Measurements from ENCODE around the gene CLBA1. TPM values are rescaled to one million over a fixed set of nuclear protein-coding genes. Genes with fewer than 3 reads are reported as not detected.

Gene CLBA1
- total and polyA plus RNA-seq, 12 donors = 6.3 to 22.5 (median 9.5) TPM

DNA sequence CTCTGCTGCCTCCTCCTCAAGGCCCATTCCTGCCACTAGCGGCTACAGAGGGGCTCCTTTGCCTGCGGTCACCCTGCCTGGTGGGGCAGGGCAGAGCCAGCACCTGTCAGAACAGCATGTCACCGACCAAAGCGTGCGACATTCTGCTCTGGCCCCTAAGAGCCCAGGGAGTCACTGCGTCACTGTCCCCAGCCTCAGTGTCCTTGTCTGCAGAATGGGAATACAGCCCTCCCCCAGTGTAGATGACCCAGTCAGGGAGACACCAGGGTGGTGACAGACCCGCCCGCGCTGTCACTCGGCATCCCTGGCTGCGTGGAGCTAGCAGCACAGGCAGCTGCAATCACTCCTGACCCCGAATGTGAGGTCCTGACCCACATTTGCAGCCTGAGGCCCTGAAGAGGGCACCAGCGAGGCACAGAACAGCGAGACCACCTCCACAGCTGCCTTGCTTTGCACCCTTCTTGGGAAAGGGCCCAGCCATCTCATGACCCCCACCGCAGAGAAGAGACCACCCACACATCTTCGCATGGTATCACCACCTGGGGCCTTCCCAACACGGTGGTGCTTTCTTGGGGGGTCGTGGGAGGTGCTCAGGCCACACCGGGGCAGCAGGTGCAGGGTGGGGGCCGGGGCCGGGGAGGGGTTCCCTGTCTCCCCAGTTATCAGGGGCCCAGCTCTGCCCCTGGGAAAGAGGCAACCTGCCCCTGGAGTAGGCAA lies 9.9 kb upstream of the CLBA1 start:
- Histone ChIP-seq H3K36me3 (replicated peaks in 1 of 2) (no peaks in the 10 kb centered on the region), H3K4me3 (no peak overlapping the region), H3K9me3 (replicated peaks in 1 of 3) (no peaks in the 10 kb centered on the region), H3K4me1 (replicated peaks in 1 of 2) (peaks cover 20 to 41% of the 10 kb centered on the region in 2 donors), H3K27ac (no peak overlapping the region), H3K27me3 (no peaks in the 10 kb centered on the region)
- no peak for TF ChIP-seq POLR2A (IDR thresholded peaks at IDR 0.05)
- TF ChIP-seq, protein P1, sequence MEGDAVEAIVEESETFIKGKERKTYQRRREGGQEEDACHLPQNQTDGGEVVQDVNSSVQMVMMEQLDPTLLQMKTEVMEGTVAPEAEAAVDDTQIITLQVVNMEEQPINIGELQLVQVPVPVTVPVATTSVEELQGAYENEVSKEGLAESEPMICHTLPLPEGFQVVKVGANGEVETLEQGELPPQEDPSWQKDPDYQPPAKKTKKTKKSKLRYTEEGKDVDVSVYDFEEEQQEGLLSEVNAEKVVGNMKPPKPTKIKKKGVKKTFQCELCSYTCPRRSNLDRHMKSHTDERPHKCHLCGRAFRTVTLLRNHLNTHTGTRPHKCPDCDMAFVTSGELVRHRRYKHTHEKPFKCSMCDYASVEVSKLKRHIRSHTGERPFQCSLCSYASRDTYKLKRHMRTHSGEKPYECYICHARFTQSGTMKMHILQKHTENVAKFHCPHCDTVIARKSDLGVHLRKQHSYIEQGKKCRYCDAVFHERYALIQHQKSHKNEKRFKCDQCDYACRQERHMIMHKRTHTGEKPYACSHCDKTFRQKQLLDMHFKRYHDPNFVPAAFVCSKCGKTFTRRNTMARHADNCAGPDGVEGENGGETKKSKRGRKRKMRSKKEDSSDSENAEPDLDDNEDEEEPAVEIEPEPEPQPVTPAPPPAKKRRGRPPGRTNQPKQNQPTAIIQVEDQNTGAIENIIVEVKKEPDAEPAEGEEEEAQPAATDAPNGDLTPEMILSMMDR (IDR thresholded peaks at IDR 0.05) = no peak
- peak in 1 of 7 donors; percentile 22 for DNase-seq
- intact Hi-C loops (cut with DNase I) = loop anchor here (2.0 to 5.0 kb wide), 2 partner anchors 71 to 72 kb away; no protein-coding TSS in a partner anchor
- WGBS, 4 donors = 39 to 53% (median 49%) methylated on average over 11 to 21 of the region's 21 CpGs

GRCh38 chr14:104976198-104977007 lies 9.2 kb upstream of the CLBA1 start:
- H3K4me3 ChIP-seq = no peak overlapping the region
- 31 to 49% (median 32%) methylated on average over 10 to 21 of the region's 21 CpGs for WGBS, 4 donors
- no peak overlapping the region for H3K27ac ChIP-seq
- peaks cover 20 to 41% of the 10 kb centered on the region in 2 donors for H3K4me1 ChIP-seq (replicated peaks in 1 of 2)
- H3K36me3 ChIP-seq (replicated peaks in 1 of 2) = no peaks in the 10 kb centered on the region
- intact Hi-C loops (cut with DNase I) = loop anchor here (2.0 to 5.0 kb wide), 2 partner anchors 70 to 71 kb away; no protein-coding TSS in a partner anchor
- TF ChIP-seq POLR2A (IDR thresholded peaks at IDR 0.05) = no peak
- TF ChIP-seq, protein P1 (IDR thresholded peaks at IDR 0.05) = peak; percentile 93 to 98 (median 96)
- peak; percentile 86 to 94 (median 90) for DNase-seq
- H3K9me3 ChIP-seq (replicated peaks in 1 of 3) = no peaks in the 10 kb centered on the region
- no peaks in the 10 kb centered on the region for H3K27me3 ChIP-seq

DNA sequence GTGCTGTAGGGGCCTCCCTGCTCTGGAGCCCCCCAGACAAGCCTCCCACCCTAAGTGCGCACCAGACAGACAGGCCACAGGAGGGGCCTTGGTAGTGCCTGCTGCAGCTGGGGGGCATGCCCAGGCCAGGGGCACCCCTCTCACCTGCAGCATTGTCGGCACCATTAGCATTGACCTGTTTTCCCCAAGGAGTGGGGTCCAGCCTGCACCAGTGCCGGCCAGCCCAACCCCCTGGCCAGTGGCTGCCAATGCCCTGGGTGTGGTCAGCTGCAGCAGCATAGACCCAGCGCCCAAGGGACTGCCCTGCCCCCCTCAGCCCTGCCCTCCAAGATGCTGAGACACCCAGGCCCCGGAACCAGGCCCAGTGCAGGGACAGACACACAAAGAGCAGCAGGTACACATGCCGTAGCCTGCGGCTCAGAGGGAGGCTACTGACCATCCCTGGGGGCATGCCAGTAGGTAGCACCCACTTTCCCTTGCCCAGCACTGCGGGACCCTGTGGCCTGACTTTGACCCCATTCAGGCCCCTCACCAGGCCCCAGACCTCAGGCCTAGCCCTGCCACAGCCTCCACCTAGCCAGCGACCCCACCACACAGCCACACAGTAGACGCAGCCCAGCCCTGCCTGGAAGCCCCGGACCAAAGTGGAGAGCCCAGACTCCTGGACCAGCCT lies 8.4 kb upstream of the CLBA1 start:
- 73 to 92% (median 85%) methylated on average over 4 to 11 of the region's 11 CpGs for WGBS, 4 donors
- H3K27ac ChIP-seq = no peak overlapping the region
- H3K27me3 ChIP-seq = no peaks in the 10 kb centered on the region
- H3K36me3 ChIP-seq (replicated peaks in 1 of 2) = no peaks in the 10 kb centered on the region
- H3K4me3 ChIP-seq = peak overlapping the region in 1 of 4 donors; percentile 64
- peak in 1 of 7 donors; percentile 29 for DNase-seq
- peaks cover 20 to 41% of the 10 kb centered on the region in 2 donors for H3K4me1 ChIP-seq (replicated peaks in 1 of 2)
- intact Hi-C loops (cut with DNase I) = loop anchor here (2.0 to 5.0 kb wide), 2 partner anchors 70 kb away; no protein-coding TSS in a partner anchor
- no peaks in the 10 kb centered on the region for H3K9me3 ChIP-seq (replicated peaks in 1 of 3)
- TF ChIP-seq POLR2A (IDR thresholded peaks at IDR 0.05) = no peak
- TF ChIP-seq, protein P1 (IDR thresholded peaks at IDR 0.05) = no peak
